Immature natural killer cell (primary cell): ENCODE measurements around the gene PHF2. TPM values are rescaled to one million over a fixed set of nuclear protein-coding genes. Genes with fewer than 3 reads are reported as not detected.

ENCODE experiments used
- DNase-seq, 3 donors: peaks; one replicate each; pipeline ENCODE4 v3.0.0; 2022; ENCODE audit warnings: mixed read lengths in 1 of 3
- H3K27ac Mint-ChIP-seq, 6 donors: one replicate each; pipeline ENCODE4 v1.8.0; 2020; ENCODE audit warnings: mixed read lengths in 6 of 6, mild to moderate bottlenecking in 5 of 6, inconsistent platforms in 4 of 6, moderate library complexity in 3 of 6
- H3K27me3 Mint-ChIP-seq, 3 donors: one replicate each; pipeline ENCODE4 v1.8.0; 2020 to 2021; ENCODE audit warnings: low read depth in 3 of 3, mild to moderate bottlenecking in 3 of 3, mixed read lengths in 3 of 3, moderate library complexity in 3 of 3, inconsistent platforms in 1 of 3
- H3K36me3 Mint-ChIP-seq, 3 donors: one replicate each; pipeline ENCODE4 v1.8.0; 2020; ENCODE audit warnings: mixed read lengths in 3 of 3, inconsistent platforms in 2 of 3, mild to moderate bottlenecking in 2 of 3
- H3K4me1 Mint-ChIP-seq, 2 donors: one replicate each; pipeline ENCODE4 v1.8.0; 2020; ENCODE audit warnings: inconsistent platforms in 2 of 2, mild to moderate bottlenecking in 2 of 2, mixed read lengths in 2 of 2, moderate library complexity in 1 of 2
- H3K4me3 Mint-ChIP-seq, 5 donors: one replicate each; pipeline ENCODE4 v1.8.0; 2020; ENCODE audit warnings: mild to moderate bottlenecking in 5 of 5, mixed read lengths in 5 of 5, inconsistent platforms in 3 of 5, moderate library complexity in 3 of 5
- H3K9me3 Mint-ChIP-seq, 6 donors: one replicate each; pipeline ENCODE4 v1.8.0; 2020; ENCODE audit warnings: mild to moderate bottlenecking in 6 of 6, mixed read lengths in 6 of 6, inconsistent platforms in 4 of 6, moderate library complexity in 3 of 6
- polyA plus RNA-seq, 3 donors: library from polyadenylated mRNA; unstranded; fragments of 300-500 nt; fragmentation: Illumina TruSeq; gene quantifications; one replicate each; pipeline ENCODE4 v1.2.3, GENCODE V29; 2021

The PHF2 gene
- polyA plus RNA-seq, 3 donors from 2014 or later, result 0.58 to 2.1 (median 0.80) TPM

DNA sequence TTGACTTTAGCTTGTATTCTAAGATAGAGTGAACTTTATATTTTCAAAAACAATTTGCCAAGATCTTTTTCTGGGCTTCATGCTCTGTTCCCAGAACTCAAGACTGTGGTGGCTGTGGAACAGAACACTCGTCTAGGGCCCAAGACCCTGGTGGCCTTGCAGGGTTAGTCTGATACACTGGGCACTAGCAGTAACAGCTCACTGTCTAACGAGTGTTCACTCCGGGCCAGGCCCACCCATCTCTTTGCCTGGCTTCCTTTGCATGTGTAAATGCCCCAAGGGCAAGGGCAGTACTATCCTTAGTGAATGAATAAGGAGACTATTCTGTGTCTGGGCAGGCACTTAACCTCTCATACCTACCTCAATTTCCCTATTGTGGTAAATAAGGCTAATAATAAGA is 47.4 kb downstream of the PHF2 start:
- Mint-ChIP-seq H3K9me3 (peaks cover 2 to 15% (median 12%) of the 10 kb centered on the region in 6 donors), H3K27me3 (peaks cover 0 to 5% (median 3%) of the 10 kb centered on the region in 3 donors), H3K4me1 (peaks cover 5 to 18% of the 10 kb centered on the region in 2 donors), H3K36me3 (peaks cover 6 to 17% (median 9%) of the 10 kb centered on the region in 3 donors), H3K27ac (peak overlapping the region in 1 of 6 donors; percentile 83), H3K4me3 (no peak overlapping the region)
- no peak for DNase-seq

- peaks cover 0 to 5% (median 3%) of the 10 kb centered on the region in 3 donors for H3K27me3 Mint-ChIP-seq
- peak; percentile 65 to 71 (median 66) for DNase-seq
- H3K4me1 Mint-ChIP-seq, result peaks cover 5 to 16% of the 10 kb centered on the region in 2 donors
- peaks cover 6 to 17% (median 9%) of the 10 kb centered on the region in 3 donors for H3K36me3 Mint-ChIP-seq
- no peak overlapping the region for H3K27ac Mint-ChIP-seq
- H3K4me3 Mint-ChIP-seq, result no peak overlapping the region
- H3K9me3 Mint-ChIP-seq, result peaks cover 2 to 18% (median 14%) of the 10 kb centered on the region in 6 donors
Observed at GRCh38 chr9:93624431-93624834, 48.0 kb downstream of the PHF2 start.

GRCh38 chr9:93624977-93625376 is 48.6 kb downstream of the PHF2 start:
- Mint-ChIP-seq H3K27me3 (peaks cover 0 to 5% (median 3%) of the 10 kb centered on the region in 3 donors), H3K4me3 (no peak overlapping the region), H3K36me3 (peaks cover 6 to 17% (median 9%) of the 10 kb centered on the region in 3 donors), H3K4me1 (peaks cover 5 to 16% of the 10 kb centered on the region in 2 donors), H3K9me3 (peaks cover 2 to 18% (median 14%) of the 10 kb centered on the region in 6 donors), H3K27ac (no peak overlapping the region)
- DNase-seq, result no peak

DNA sequence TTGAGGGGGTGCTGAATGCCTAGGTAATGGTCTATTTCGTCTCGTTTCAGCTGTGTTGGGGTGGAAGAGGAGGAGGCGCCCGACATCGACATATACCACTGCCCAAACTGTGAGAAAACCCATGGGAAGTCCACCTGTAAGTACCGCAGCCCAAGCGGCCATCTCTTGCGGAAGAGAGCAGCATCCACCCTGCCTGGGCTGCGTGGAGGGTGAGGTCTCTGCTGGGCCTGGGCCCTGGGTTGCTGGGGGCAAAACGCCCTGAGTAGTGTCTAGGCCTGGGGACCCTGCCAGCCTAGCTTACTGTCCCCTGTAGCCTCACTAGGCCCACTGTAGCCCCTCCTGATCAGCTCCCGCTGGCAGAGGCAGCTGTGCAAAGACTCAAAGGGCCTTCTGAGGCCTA is 53.5 kb downstream of the PHF2 start:
- Mint-ChIP-seq H3K4me1 (peaks cover 5 to 6% of the 10 kb centered on the region in 2 donors), H3K9me3 (peaks cover 2 to 18% (median 14%) of the 10 kb centered on the region in 6 donors), H3K4me3 (no peak overlapping the region), H3K36me3 (peaks cover 6 to 17% (median 9%) of the 10 kb centered on the region in 3 donors), H3K27me3 (peaks cover 1 to 4% (median 3%) of the 10 kb centered on the region in 3 donors), H3K27ac (no peak overlapping the region)
- DNase-seq, result no peak

DNA sequence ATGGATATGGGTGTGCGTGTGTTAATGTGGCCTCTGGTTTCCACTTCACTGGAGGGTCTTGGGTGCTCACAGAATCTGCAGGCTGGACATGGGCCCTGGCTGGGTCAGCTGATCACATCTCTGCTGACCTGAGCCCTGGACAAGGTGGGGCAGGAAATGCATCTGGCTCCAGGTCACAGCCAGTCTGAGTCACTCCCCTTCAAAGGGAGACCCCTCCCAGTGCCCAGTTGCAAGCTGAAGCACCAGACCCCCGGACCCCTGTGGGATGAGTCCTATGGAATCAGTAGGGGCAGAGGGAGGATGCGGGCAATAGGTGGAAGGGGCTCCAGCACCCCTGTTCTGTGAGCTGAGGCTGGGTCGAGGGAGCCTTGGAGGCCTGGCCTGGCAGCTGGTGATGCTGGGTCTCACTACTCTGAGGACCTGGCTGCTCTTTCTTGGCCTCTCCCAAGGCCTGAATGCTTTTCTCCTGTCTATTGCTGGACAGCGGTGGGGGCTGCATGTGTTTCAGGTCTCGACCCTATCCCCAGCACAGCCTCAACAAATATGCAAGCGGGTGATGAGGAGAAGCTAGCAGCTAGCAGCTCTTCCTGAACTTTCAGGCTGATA is 54.5 kb downstream of the PHF2 start:
- H3K9me3 Mint-ChIP-seq, result peaks cover 2 to 18% (median 14%) of the 10 kb centered on the region in 6 donors
- no peak for DNase-seq
- H3K36me3 Mint-ChIP-seq, result peaks cover 11 to 22% (median 12%) of the 10 kb centered on the region in 3 donors
- peaks cover 1 to 4% (median 3%) of the 10 kb centered on the region in 3 donors for H3K27me3 Mint-ChIP-seq
- no peak overlapping the region for H3K27ac Mint-ChIP-seq
- no peak overlapping the region for H3K4me3 Mint-ChIP-seq
- H3K4me1 Mint-ChIP-seq, result peaks cover 6 to 7% of the 10 kb centered on the region in 2 donors

- DNase-seq, result no peak
- Mint-ChIP-seq H3K4me3 (no peak overlapping the region), H3K36me3 (peaks cover 20 to 25% (median 23%) of the 10 kb centered on the region in 3 donors), H3K27me3 (peaks cover 0 to 1% (median 0%) of the 10 kb centered on the region in 3 donors), H3K27ac (no peak overlapping the region), H3K9me3 (peaks cover under 1 to 8% (median 1%) of the 10 kb centered on the region in 6 donors), H3K4me1 (peaks cover 0 to 2% of the 10 kb centered on the region in 2 donors)
Observed at GRCh38 chr9:93633492-93634221, 57.3 kb downstream of the PHF2 start.

DNA sequence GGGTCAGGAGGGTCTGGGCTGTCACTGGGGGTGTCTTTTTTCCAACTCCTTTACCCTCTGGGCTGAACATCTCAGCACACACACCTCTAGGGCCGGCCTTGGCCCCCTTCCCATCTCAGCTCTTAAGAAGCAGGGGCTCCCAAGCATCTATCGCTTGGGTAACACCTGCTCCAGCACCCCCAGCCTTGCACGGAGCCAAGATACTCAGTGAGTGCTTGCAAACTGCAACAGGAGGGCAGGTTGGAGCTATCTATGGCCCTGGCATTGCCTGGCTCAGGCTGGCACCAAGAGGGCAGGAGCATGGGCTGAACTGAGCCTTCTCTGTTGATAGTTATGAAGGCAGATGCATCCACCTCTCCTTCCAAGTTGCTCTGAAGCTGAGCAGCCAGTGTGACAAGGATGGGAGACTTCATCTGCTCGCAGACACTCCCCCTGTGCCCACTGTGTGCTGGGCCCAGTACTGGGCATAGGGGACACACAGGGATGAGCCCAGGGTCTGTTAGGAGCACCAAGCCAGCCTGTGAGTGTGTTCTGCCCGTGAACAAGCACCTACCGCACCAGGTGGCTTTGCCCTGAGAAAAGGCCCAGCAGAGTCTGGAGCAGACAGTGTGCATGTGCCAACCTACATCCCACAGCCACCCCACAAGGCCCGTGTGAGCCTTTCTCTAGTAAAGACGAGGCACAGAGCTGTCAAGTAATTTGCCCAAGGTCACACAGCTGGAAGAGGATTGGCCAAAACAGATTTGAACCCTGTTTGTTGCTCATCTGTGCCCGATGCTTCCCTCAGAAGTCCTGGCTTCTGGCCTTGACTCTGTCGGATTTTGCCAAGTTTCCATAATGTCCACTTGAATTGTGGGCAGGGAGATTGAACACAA is 58.2 kb downstream of the PHF2 start:
- H3K36me3 Mint-ChIP-seq, result peaks cover 20 to 33% (median 25%) of the 10 kb centered on the region in 3 donors
- H3K27ac Mint-ChIP-seq, result peak overlapping the region in 2 of 6 donors; percentile 17 to 71
- H3K27me3 Mint-ChIP-seq, result peaks cover 0 to 1% (median 0%) of the 10 kb centered on the region in 3 donors
- no peak overlapping the region for H3K4me3 Mint-ChIP-seq
- DNase-seq, result no peak
- peaks cover 0 to 6% (median 0%) of the 10 kb centered on the region in 6 donors for H3K9me3 Mint-ChIP-seq
- peaks cover 0 to 2% of the 10 kb centered on the region in 2 donors for H3K4me1 Mint-ChIP-seq

GRCh38 chr9:93635186-93636107 is 59.1 kb downstream of the PHF2 start:
- no peak for DNase-seq
- Mint-ChIP-seq H3K4me1 (peaks cover 0 to 2% of the 10 kb centered on the region in 2 donors), H3K4me3 (no peak overlapping the region), H3K36me3 (peaks cover 23 to 41% (median 32%) of the 10 kb centered on the region in 3 donors), H3K9me3 (peaks cover 0 to 6% (median 0%) of the 10 kb centered on the region in 6 donors), H3K27ac (peak overlapping the region in 4 of 6 donors; percentile 1 to 71 (median 41)), H3K27me3 (peaks cover 0 to 1% (median 0%) of the 10 kb centered on the region in 3 donors)

GRCh38 chr9:93636172-93636661 is 59.8 kb downstream of the PHF2 start:
- H3K9me3 Mint-ChIP-seq, result peaks cover 0 to 6% (median 0%) of the 10 kb centered on the region in 6 donors
- no peak overlapping the region for H3K4me3 Mint-ChIP-seq
- peaks cover 29 to 46% (median 38%) of the 10 kb centered on the region in 3 donors for H3K36me3 Mint-ChIP-seq
- DNase-seq, result no peak
- H3K4me1 Mint-ChIP-seq, result peaks cover 0 to 2% of the 10 kb centered on the region in 2 donors
- H3K27ac Mint-ChIP-seq, result no peak overlapping the region
- no peaks in the 10 kb centered on the region for H3K27me3 Mint-ChIP-seq

- Mint-ChIP-seq H3K27me3 (no peaks in the 10 kb centered on the region), H3K27ac (no peak overlapping the region), H3K4me1 (peaks cover 0 to 2% of the 10 kb centered on the region in 2 donors), H3K9me3 (peaks cover 0 to 6% (median 0%) of the 10 kb centered on the region in 6 donors), H3K4me3 (no peak overlapping the region), H3K36me3 (peaks cover 33 to 50% (median 41%) of the 10 kb centered on the region in 3 donors)
- DNase-seq, result no peak
Observed at GRCh38 chr9:93636667-93637066, 60.3 kb downstream of the PHF2 start.

DNA sequence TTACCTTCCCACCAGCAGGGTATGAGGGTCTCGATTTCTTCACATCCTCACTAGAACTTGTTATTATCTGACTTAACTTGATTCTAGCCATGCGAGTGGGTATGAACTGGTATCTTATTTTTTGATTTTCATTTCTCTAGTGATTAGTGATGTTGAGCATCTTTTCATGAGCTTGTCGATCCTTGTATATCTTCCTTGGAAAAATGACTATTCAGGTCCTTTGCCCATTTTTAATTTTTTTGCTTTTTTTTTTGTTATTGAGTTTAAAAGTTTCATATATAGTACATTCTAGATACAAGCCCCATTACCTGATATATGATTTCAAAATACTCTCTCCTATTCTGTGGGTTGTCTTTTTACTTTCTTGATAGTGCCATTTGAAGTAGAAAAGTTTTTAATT is 61.5 kb downstream of the PHF2 start:
- peaks cover 0 to 6% (median 0%) of the 10 kb centered on the region in 6 donors for H3K9me3 Mint-ChIP-seq
- H3K27me3 Mint-ChIP-seq, result no peaks in the 10 kb centered on the region
- H3K4me3 Mint-ChIP-seq, result no peak overlapping the region
- H3K4me1 Mint-ChIP-seq, result peaks cover 0 to 2% of the 10 kb centered on the region in 2 donors
- DNase-seq, result no peak
- H3K27ac Mint-ChIP-seq, result no peak overlapping the region
- H3K36me3 Mint-ChIP-seq, result peaks cover 36 to 56% (median 48%) of the 10 kb centered on the region in 3 donors

DNA sequence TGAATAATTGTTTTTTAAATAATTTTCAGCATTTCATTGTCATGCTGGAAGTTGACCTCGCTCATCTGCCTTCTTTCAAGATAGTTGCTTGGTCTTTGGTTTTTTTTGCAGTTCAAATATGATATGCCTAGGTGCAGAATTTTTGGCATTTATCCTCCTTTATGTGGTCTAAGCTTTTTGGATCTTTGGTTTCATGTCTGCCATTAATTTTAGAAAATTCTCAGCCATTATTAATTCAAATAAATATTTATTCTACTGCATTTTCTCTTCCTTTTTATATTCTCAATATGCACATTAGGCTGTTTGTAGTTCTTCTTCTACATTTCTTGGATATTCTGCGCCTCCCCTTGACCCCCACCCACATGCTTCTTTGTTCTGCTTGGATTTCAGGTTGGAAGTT is 63.6 kb downstream of the PHF2 start:
- H3K36me3 Mint-ChIP-seq, result peaks cover 37 to 62% (median 60%) of the 10 kb centered on the region in 3 donors
- DNase-seq, result no peak
- peaks cover 0 to 6% (median 0%) of the 10 kb centered on the region in 6 donors for H3K9me3 Mint-ChIP-seq
- no peak overlapping the region for H3K4me3 Mint-ChIP-seq
- peaks cover 0 to 2% of the 10 kb centered on the region in 2 donors for H3K4me1 Mint-ChIP-seq
- H3K27ac Mint-ChIP-seq, result peak overlapping the region in 1 of 6 donors; percentile 4
- H3K27me3 Mint-ChIP-seq, result no peaks in the 10 kb centered on the region
